ENCODE data around the gene AQP7.
"Not testable (repeated sequence)": the region's sequence is repeated elsewhere in the genome, so short reads cannot be mapped to it uniquely, and the experiment has no call there.

- not testable (repeated sequence) for TF ChIP-seq POLR2A, CTCF (IDR thresholded peaks at IDR 0.05)
Measured at GRCh38 chr9:33385979-33386640, 16.3 kb downstream of the AQP7 start.
